Pons (tissue), 1 donor: ENCODE results near the gene ADCY5.

Experiments
- DNase-seq: peaks from one replicate; pipeline ENCODE4 v3.0.0-alpha.2; 2016; ENCODE audit warnings: low spot score

ADCY5 gene

GRCh38 chr3:123326531-123326930 is 122.4 kb downstream of the ADCY5 start:
- no peak for DNase-seq

- DNase-seq: no peak
Measured at GRCh38 chr3:123325766-123326256, 123.1 kb downstream of the ADCY5 start.

- no peak for DNase-seq
Measured at GRCh38 chr3:123324880-123325765, 123.8 kb downstream of the ADCY5 start.

GRCh38 chr3:123323781-123324180 is 125.1 kb downstream of the ADCY5 start:
- no peak for DNase-seq

- no peak for DNase-seq
Measured at GRCh38 chr3:123322866-123323265, 126.0 kb downstream of the ADCY5 start.

- DNase-seq: no peak
Measured at GRCh38 chr3:123321806-123322205, 127.1 kb downstream of the ADCY5 start.

GRCh38 chr3:123320221-123320620 is 128.7 kb downstream of the ADCY5 start:
- no peak for DNase-seq

GRCh38 chr3:123319760-123320159 is 129.1 kb downstream of the ADCY5 start:
- DNase-seq: no peak

- DNase-seq: no peak
Measured at GRCh38 chr3:123318374-123318773, 130.5 kb downstream of the ADCY5 start.

GRCh38 chr3:123317716-123318115 is 131.2 kb downstream of the ADCY5 start:
- no peak for DNase-seq

- DNase-seq: no peak
Measured at GRCh38 chr3:123315271-123315595, 133.7 kb downstream of the ADCY5 start.

GRCh38 chr3:123314359-123315270 is 134.3 kb downstream of the ADCY5 start:
- DNase-seq: no peak

- no peak for DNase-seq
Measured at GRCh38 chr3:123313889-123314288, 135.0 kb downstream of the ADCY5 start.

- DNase-seq: no peak
Measured at GRCh38 chr3:123312331-123313265, 136.3 kb downstream of the ADCY5 start.

GRCh38 chr3:123311201-123311600 is 137.7 kb downstream of the ADCY5 start:
- DNase-seq: no peak

- no peak for DNase-seq
Measured at GRCh38 chr3:123310741-123311140, 138.1 kb downstream of the ADCY5 start.

- DNase-seq: no peak
Measured at GRCh38 chr3:123310186-123310585, 138.7 kb downstream of the ADCY5 start.

- no peak for DNase-seq
Measured at GRCh38 chr3:123307064-123307463, 141.8 kb downstream of the ADCY5 start.

GRCh38 chr3:123305192-123305591 is 143.7 kb downstream of the ADCY5 start:
- peak; percentile 30 for DNase-seq

GRCh38 chr3:123303976-123304560 is 144.8 kb downstream of the ADCY5 start:
- no peak for DNase-seq

GRCh38 chr3:123302961-123303360 is 145.9 kb downstream of the ADCY5 start:
- DNase-seq: no peak
